Activated CD8-positive, alpha-beta memory T cell treated with anti-CD3 and anti-CD28 coated beads, Interleukin-2, amount 10 ng/mL, durations not matched to agents 7 days and 5 days (primary cell): ENCODE measurements around the gene LRSAM1. TPM values are rescaled to one million over a fixed set of nuclear protein-coding genes. Genes with fewer than 3 reads are reported as not detected.

Source experiments
- ATAC-seq: fragments of 150-1000 bp; cut with Tn5 transposase; one replicate; pipeline ENCODE4 v1.10.0; 2021; ENCODE audit warnings: moderate library complexity
- CTCF ChIA-PET: fragments of 350-600 bp; sonication (Branson Sonifier 250); formaldehyde crosslinking; loops from one replicate; lab custom pipeline; 2021; ENCODE audit warnings: antibody characterized with exemption; lab: Charles Lee
- DNase-seq: peaks from one replicate; pipeline ENCODE4 v3.0.0-alpha.2; 2020
- H3K27ac Mint-ChIP-seq: one replicate; pipeline ENCODE4 v1.8.0; 2021; ENCODE audit warnings: mild to moderate bottlenecking, mixed read lengths
- H3K27me3 Mint-ChIP-seq: one replicate; pipeline ENCODE4 v1.8.0; 2021; ENCODE audit warnings: mixed read lengths
- H3K36me3 Mint-ChIP-seq: one replicate; pipeline ENCODE4 v1.8.0; 2021; ENCODE audit warnings: mild to moderate bottlenecking, mixed read lengths
- H3K4me1 Mint-ChIP-seq: one replicate; pipeline ENCODE4 v1.8.0; 2021; ENCODE audit warnings: mixed read lengths
- H3K4me3 Mint-ChIP-seq: one replicate; pipeline ENCODE4 v1.8.0; 2021; ENCODE audit warnings: mild to moderate bottlenecking, moderate library complexity, mixed read lengths
- H3K9me3 Mint-ChIP-seq: one replicate; pipeline ENCODE4 v1.8.0; 2022; ENCODE audit warnings: low read depth, mixed read lengths
- total RNA-seq, 2 experiments: library from RNA; stranded (reverse); gene quantifications; one replicate each; pipeline ENCODE4 v1.2.3, GENCODE V29; 2021

Gene LRSAM1
- total RNA-seq, 2 experiments from 2014 or later, result 25.5 to 27.7 TPM

GRCh38 chr9:127520941-127521918 lies 69.9 kb downstream of the LRSAM1 start:
- ATAC-seq, result no peak
- no peak overlapping the region for H3K27ac Mint-ChIP-seq
- no peak overlapping the region for H3K4me3 Mint-ChIP-seq
- H3K4me1 Mint-ChIP-seq, result peaks cover 21% of the 10 kb centered on the region
- DNase-seq, result no peak
- CTCF ChIA-PET, result interaction anchor here (1.3 to 3.3 kb wide), 3 partner anchors 13 to 69 kb away, joined by 3 to 9 read pairs (median 3); no protein-coding TSS in a partner anchor
- H3K9me3 Mint-ChIP-seq, result peaks cover 12% of the 10 kb centered on the region
- H3K36me3 Mint-ChIP-seq, result peaks cover 50% of the 10 kb centered on the region
- no peaks in the 10 kb centered on the region for H3K27me3 Mint-ChIP-seq

- DNase-seq, result no peak
- peaks cover 21% of the 10 kb centered on the region for H3K4me1 Mint-ChIP-seq
- H3K36me3 Mint-ChIP-seq, result peaks cover 52% of the 10 kb centered on the region
- peaks cover 15% of the 10 kb centered on the region for H3K9me3 Mint-ChIP-seq
- no peaks in the 10 kb centered on the region for H3K27me3 Mint-ChIP-seq
- CTCF ChIA-PET, result interaction anchor here (1.3 to 3.3 kb wide), 3 partner anchors 13 to 68 kb away, joined by 3 to 9 read pairs (median 3); no protein-coding TSS in a partner anchor
- H3K4me3 Mint-ChIP-seq, result no peak overlapping the region
- H3K27ac Mint-ChIP-seq, result no peak overlapping the region
- ATAC-seq, result no peak
These were observed 70.6 kb downstream of the LRSAM1 start for GRCh38 chr9:127521919-127522304.

- no peaks in the 10 kb centered on the region for H3K27me3 Mint-ChIP-seq
- H3K4me1 Mint-ChIP-seq, result peaks cover 21% of the 10 kb centered on the region
- H3K27ac Mint-ChIP-seq, result no peak overlapping the region
- ATAC-seq (no peak), DNase-seq (no peak)
- H3K9me3 Mint-ChIP-seq, result peaks cover 15% of the 10 kb centered on the region
- H3K4me3 Mint-ChIP-seq, result no peak overlapping the region
- CTCF ChIA-PET, result interaction anchor here (0.7 to 3.3 kb wide), 5 partner anchors 14 to 85 kb away, joined by 3 to 9 read pairs (median 3); no protein-coding TSS in a partner anchor
- H3K36me3 Mint-ChIP-seq, result peaks cover 48% of the 10 kb centered on the region
These were observed 71.4 kb downstream of the LRSAM1 start for GRCh38 chr9:127522727-127523126.

- CTCF ChIA-PET, result interaction anchor here (0.7 to 3.3 kb wide), 6 partner anchors 15 to 85 kb away, joined by 3 to 9 read pairs (median 3); no protein-coding TSS in a partner anchor
- DNase-seq (peak; percentile 60), ATAC-seq (no peak)
- H3K9me3 Mint-ChIP-seq, result peaks cover 15% of the 10 kb centered on the region
- H3K27ac Mint-ChIP-seq, result no peak overlapping the region
- H3K4me1 Mint-ChIP-seq, result peaks cover 24% of the 10 kb centered on the region
- no peak overlapping the region for H3K4me3 Mint-ChIP-seq
- no peaks in the 10 kb centered on the region for H3K27me3 Mint-ChIP-seq
- peaks cover 51% of the 10 kb centered on the region for H3K36me3 Mint-ChIP-seq
These were observed 72.1 kb downstream of the LRSAM1 start for GRCh38 chr9:127523312-127523851.

GRCh38 chr9:127524373-127524772 lies 73.1 kb downstream of the LRSAM1 start:
- peaks cover 24% of the 10 kb centered on the region for H3K4me1 Mint-ChIP-seq
- CTCF ChIA-PET, result interaction anchor here (1.1 to 4.8 kb wide), 5 partner anchors 10 to 63 kb away, joined by 4 to 87 read pairs (median 11); no protein-coding TSS in a partner anchor
- peaks cover 15% of the 10 kb centered on the region for H3K9me3 Mint-ChIP-seq
- peaks cover 51% of the 10 kb centered on the region for H3K36me3 Mint-ChIP-seq
- no peaks in the 10 kb centered on the region for H3K27me3 Mint-ChIP-seq
- no peak for ATAC-seq
- no peak for DNase-seq
- no peak overlapping the region for H3K4me3 Mint-ChIP-seq
- H3K27ac Mint-ChIP-seq, result no peak overlapping the region

GRCh38 chr9:127525401-127526188 lies 74.3 kb downstream of the LRSAM1 start:
- no peak overlapping the region for H3K4me3 Mint-ChIP-seq
- no peak overlapping the region for H3K27ac Mint-ChIP-seq
- CTCF ChIA-PET, result interaction anchor here (0.6 to 4.8 kb wide), 29 partner anchors 9 to 246 kb away, joined by 3 to 87 read pairs (median 4); partner anchors contain the start of genes PTRH1, TOR2A and TTC16
- peaks cover 15% of the 10 kb centered on the region for H3K9me3 Mint-ChIP-seq
- H3K36me3 Mint-ChIP-seq, result peaks cover 48% of the 10 kb centered on the region
- DNase-seq (peak; percentile 51), ATAC-seq (peak; percentile 55)
- no peaks in the 10 kb centered on the region for H3K27me3 Mint-ChIP-seq
- H3K4me1 Mint-ChIP-seq, result peaks cover 16% of the 10 kb centered on the region

GRCh38 chr9:127526655-127527559 lies 75.6 kb downstream of the LRSAM1 start:
- Mint-ChIP-seq H3K4me3 (no peak overlapping the region), H3K9me3 (peaks cover 15% of the 10 kb centered on the region), H3K27me3 (no peaks in the 10 kb centered on the region), H3K4me1 (peaks cover 9% of the 10 kb centered on the region), H3K27ac (no peak overlapping the region), H3K36me3 (peaks cover 48% of the 10 kb centered on the region)
- CTCF ChIA-PET, result interaction anchor here (0.8 to 4.8 kb wide), 14 partner anchors 11 to 244 kb away, joined by 3 to 87 read pairs (median 6); partner anchors contain the start of gene TOR2A
- ATAC-seq (no peak), DNase-seq (no peak)

- peaks cover 9% of the 10 kb centered on the region for H3K4me1 Mint-ChIP-seq
- no peak overlapping the region for H3K27ac Mint-ChIP-seq
- CTCF ChIA-PET, result interaction anchor here (1.3 to 4.8 kb wide), 3 partner anchors 47 to 207 kb away, joined by 3 to 87 read pairs (median 4); partner anchors contain the start of gene TOR2A
- ATAC-seq (no peak), DNase-seq (no peak)
- H3K4me3 Mint-ChIP-seq, result no peak overlapping the region
- peaks cover 14% of the 10 kb centered on the region for H3K9me3 Mint-ChIP-seq
- H3K27me3 Mint-ChIP-seq, result no peaks in the 10 kb centered on the region
- peaks cover 44% of the 10 kb centered on the region for H3K36me3 Mint-ChIP-seq
These were observed 76.4 kb downstream of the LRSAM1 start for GRCh38 chr9:127527560-127528268.

- Mint-ChIP-seq H3K27me3 (no peaks in the 10 kb centered on the region), H3K4me1 (peaks cover 9% of the 10 kb centered on the region), H3K27ac (peak overlapping the region; percentile 43), H3K9me3 (peaks cover 11% of the 10 kb centered on the region), H3K36me3 (peaks cover 36% of the 10 kb centered on the region), H3K4me3 (no peak overlapping the region)
- no peak for DNase-seq
- CTCF ChIA-PET, result interaction anchor here (0.7 to 4.8 kb wide), 4 partner anchors 58 to 393 kb away, joined by 3 to 87 read pairs (median 4); partner anchors contain the start of gene TOR2A
- ATAC-seq, result no peak
These were observed 77.3 kb downstream of the LRSAM1 start for GRCh38 chr9:127528422-127529251.

GRCh38 chr9:127529671-127530070 lies 78.4 kb downstream of the LRSAM1 start:
- ATAC-seq (no peak), DNase-seq (no peak)
- Mint-ChIP-seq H3K36me3 (peaks cover 26% of the 10 kb centered on the region), H3K4me1 (peaks cover 9% of the 10 kb centered on the region), H3K27me3 (no peaks in the 10 kb centered on the region), H3K4me3 (no peak overlapping the region), H3K27ac (no peak overlapping the region), H3K9me3 (peaks cover 11% of the 10 kb centered on the region)
- CTCF ChIA-PET, result interaction anchor here (0.6 kb wide), 1 partner anchor 40 kb away, joined by 3 read pairs; no protein-coding TSS in a partner anchor
